ENCODE data around the gene SGSM2. TPM values are rescaled to one million over a fixed set of nuclear protein-coding genes. Genes with fewer than 3 reads are reported as not detected.

The SGSM2 gene
- total RNA-seq, 1 experiment from 2014 or later, result 19.4 TPM

- no peak for DNase-seq (ENCODE audit: extremely low read depth, low read depth)
Observed at GRCh38 chr17:2331303-2331702, 6.0 kb upstream of the SGSM2 start.

GRCh38 chr17:2335726-2336214, 1.5 kb upstream of the SGSM2 start:
- DNase-seq (ENCODE audit: extremely low read depth, low read depth), result no peak

GRCh38 chr17:2336215-2336851, 968 bp upstream of the SGSM2 start, which contains the start of gene TSR1:
Gene TSR1 (minus strand): TSS chr17:2336457. CDS start chr17:2336427, 30 bp downstream.
- peak; percentile 87 for DNase-seq (ENCODE audit: extremely low read depth, low read depth)

GRCh38 chr17:2337544-2338314, 428 bp downstream of the SGSM2 start:
- peak; percentile 48 for DNase-seq (ENCODE audit: extremely low read depth, low read depth)

GRCh38 chr17:2338315-2338657, 985 bp downstream of the SGSM2 start:
- no peak for DNase-seq (ENCODE audit: extremely low read depth, low read depth)

GRCh38 chr17:2343421-2343820, 6.1 kb downstream of the SGSM2 start:
- DNase-seq (ENCODE audit: extremely low read depth, low read depth), result no peak

GRCh38 chr17:2344528-2344927, 7.2 kb downstream of the SGSM2 start:
- DNase-seq (ENCODE audit: extremely low read depth, low read depth), result no peak

GRCh38 chr17:2346475-2346874, 9.2 kb downstream of the SGSM2 start:
- no peak for DNase-seq (ENCODE audit: extremely low read depth, low read depth)

GRCh38 chr17:2347805-2348685, 10.7 kb downstream of the SGSM2 start:
- peak; percentile 32 for DNase-seq (ENCODE audit: extremely low read depth, low read depth)

- no peak for DNase-seq (ENCODE audit: extremely low read depth, low read depth)
Observed at GRCh38 chr17:2351269-2351668, 14.0 kb downstream of the SGSM2 start.

- no peak for DNase-seq (ENCODE audit: extremely low read depth, low read depth)
Observed at GRCh38 chr17:2354311-2354710, 17.0 kb downstream of the SGSM2 start.

GRCh38 chr17:2357237-2357636, 19.9 kb downstream of the SGSM2 start:
- DNase-seq (ENCODE audit: extremely low read depth, low read depth), result no peak

GRCh38 chr17:2357931-2358434, 20.7 kb downstream of the SGSM2 start:
- DNase-seq (ENCODE audit: extremely low read depth, low read depth), result no peak

GRCh38 chr17:2361010-2361760, 23.9 kb downstream of the SGSM2 start:
- DNase-seq (ENCODE audit: extremely low read depth, low read depth), result no peak

- DNase-seq (ENCODE audit: extremely low read depth, low read depth), result no peak
Observed at GRCh38 chr17:2362016-2362415, 24.7 kb downstream of the SGSM2 start.

- DNase-seq (ENCODE audit: extremely low read depth, low read depth), result no peak
Observed at GRCh38 chr17:2362416-2362815, 25.1 kb downstream of the SGSM2 start.

GRCh38 chr17:2362881-2363280, 25.6 kb downstream of the SGSM2 start:
- no peak for DNase-seq (ENCODE audit: extremely low read depth, low read depth)

GRCh38 chr17:2363318-2363717, 26.0 kb downstream of the SGSM2 start:
- DNase-seq (ENCODE audit: extremely low read depth, low read depth), result no peak

- DNase-seq (ENCODE audit: extremely low read depth, low read depth), result no peak
Observed at GRCh38 chr17:2363851-2364762, 26.8 kb downstream of the SGSM2 start.

Measured in NCI-H460 (cell line).